Measurements from ENCODE around the gene RMI2. TPM values are rescaled to one million over a fixed set of nuclear protein-coding genes. Genes with fewer than 3 reads are reported as not detected.

Gene RMI2
- total RNA-seq, 1 donor from 2014 or later, result 5.6 TPM

- Histone ChIP-seq H3K27me3 (ENCODE audit: control insufficient read depth, insufficient read depth, low read length) (peaks cover 4% of the 10 kb centered on the region), H3K4me3 (ENCODE audit: low read depth, low read length) (no peak overlapping the region), H3K36me3 (ENCODE audit: control insufficient read depth, insufficient read depth, low read length) (peaks cover 1% of the 10 kb centered on the region)
- no peak for TF ChIP-seq CTCF (IDR thresholded peaks at IDR 0.05; ENCODE audit: insufficient read depth, low read length, poor library complexity, severe bottlenecking)
- no peak for DNase-seq (ENCODE audit: low read depth)
Observed at GRCh38 chr16:11384184-11384955, 39.1 kb downstream of the RMI2 start.

- H3K36me3 ChIP-seq (ENCODE audit: control insufficient read depth, insufficient read depth, low read length), result peaks cover 1% of the 10 kb centered on the region
- peaks cover 4% of the 10 kb centered on the region for H3K27me3 ChIP-seq (ENCODE audit: control insufficient read depth, insufficient read depth, low read length)
- H3K4me3 ChIP-seq (ENCODE audit: low read depth, low read length), result no peak overlapping the region
- no peak for TF ChIP-seq CTCF (IDR thresholded peaks at IDR 0.05; ENCODE audit: insufficient read depth, low read length, poor library complexity, severe bottlenecking)
- no peak for DNase-seq (ENCODE audit: low read depth)
Observed at GRCh38 chr16:11384956-11385586, 39.8 kb downstream of the RMI2 start.

GRCh38 chr16:11386054-11386680 lies 40.9 kb downstream of the RMI2 start:
- Histone ChIP-seq H3K36me3 (ENCODE audit: control insufficient read depth, insufficient read depth, low read length) (peaks cover 1% of the 10 kb centered on the region), H3K27me3 (ENCODE audit: control insufficient read depth, insufficient read depth, low read length) (peaks cover 4% of the 10 kb centered on the region), H3K4me3 (ENCODE audit: low read depth, low read length) (no peak overlapping the region)
- no peak for TF ChIP-seq CTCF (IDR thresholded peaks at IDR 0.05; ENCODE audit: insufficient read depth, low read length, poor library complexity, severe bottlenecking)
- DNase-seq (ENCODE audit: low read depth), result no peak

- DNase-seq (ENCODE audit: low read depth), result no peak
Observed at GRCh38 chr16:11386791-11387546, 41.7 kb downstream of the RMI2 start.

GRCh38 chr16:11389083-11389482 lies 43.8 kb downstream of the RMI2 start:
- H3K4me3 ChIP-seq (ENCODE audit: low read depth, low read length), result no peak overlapping the region
- TF ChIP-seq CTCF (IDR thresholded peaks at IDR 0.05; ENCODE audit: insufficient read depth, low read length, poor library complexity, severe bottlenecking), result no peak
- no peak for DNase-seq (ENCODE audit: low read depth)
- no peaks in the 10 kb centered on the region for H3K36me3 ChIP-seq (ENCODE audit: control insufficient read depth, insufficient read depth, low read length)
- H3K27me3 ChIP-seq (ENCODE audit: control insufficient read depth, insufficient read depth, low read length), result peaks cover 4% of the 10 kb centered on the region

More at GRCh38 chr16:11386791-11387546, 41.7 kb downstream of the RMI2 start:
- Histone ChIP-seq H3K36me3 (ENCODE audit: control insufficient read depth, insufficient read depth, low read length) (peaks cover 1% of the 10 kb centered on the region), H3K4me3 (ENCODE audit: low read depth, low read length) (no peak overlapping the region), H3K27me3 (ENCODE audit: control insufficient read depth, insufficient read depth, low read length) (peaks cover 4% of the 10 kb centered on the region)
- peak; percentile 68 for TF ChIP-seq CTCF (IDR thresholded peaks at IDR 0.05; ENCODE audit: insufficient read depth, low read length, poor library complexity, severe bottlenecking)

All from kidney epithelial cell (primary cell).